Fibroblast of villous mesenchyme (primary cell): ENCODE results near the gene LCLAT1. TPM values are rescaled to one million over a fixed set of nuclear protein-coding genes. Genes with fewer than 3 reads are reported as not detected.

Experiments
- DNase-seq: peaks from one replicate; pipeline ENCODE4 v3.0.0-alpha.2; 2010; ENCODE audit warnings: low read depth
- H3K4me3 ChIP-seq: 2 replicates; pipeline ENCODE4 v1.5.1; 2011; ENCODE audit warnings: low read depth, mild to moderate bottlenecking, low read length
- CTCF ChIP-seq: IDR thresholded peaks from 2 replicates; pipeline ENCODE4 v1.5.1; 2012; ENCODE audit warnings: low read depth, mild to moderate bottlenecking, low read length; ENCODE audit not compliant: insufficient read depth
- total RNA-seq: library from RNA; depleted of rRNA; stranded (reverse); fragments of >200 nt; gene quantifications from 2 replicates; pipeline ENCODE4 v1.2.3, GENCODE V29; 2012

The LCLAT1 gene
- total RNA-seq, 1 donor: 50.1 TPM

DNA sequence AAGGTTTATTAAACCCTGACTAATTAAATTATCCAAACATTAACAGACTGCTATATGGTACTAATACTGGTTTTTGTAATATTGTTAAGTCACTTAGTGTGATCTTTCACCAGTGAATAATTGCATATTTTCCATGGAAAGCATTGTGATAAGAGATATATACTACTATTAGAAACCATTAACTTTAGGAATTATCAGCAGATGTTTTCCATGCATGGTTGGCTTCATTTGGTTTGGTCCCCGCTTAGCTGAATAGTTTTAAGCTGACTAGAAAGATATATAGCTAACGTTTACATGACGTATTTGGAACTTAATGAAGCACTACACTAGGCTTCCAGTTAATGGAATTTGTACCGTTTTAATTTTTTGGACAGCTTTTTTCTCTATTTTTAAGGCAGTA lies 37.9 kb downstream of the LCLAT1 start:
- H3K4me3 ChIP-seq: no peak overlapping the region
- no peak for DNase-seq
- no peak for TF ChIP-seq CTCF

DNA sequence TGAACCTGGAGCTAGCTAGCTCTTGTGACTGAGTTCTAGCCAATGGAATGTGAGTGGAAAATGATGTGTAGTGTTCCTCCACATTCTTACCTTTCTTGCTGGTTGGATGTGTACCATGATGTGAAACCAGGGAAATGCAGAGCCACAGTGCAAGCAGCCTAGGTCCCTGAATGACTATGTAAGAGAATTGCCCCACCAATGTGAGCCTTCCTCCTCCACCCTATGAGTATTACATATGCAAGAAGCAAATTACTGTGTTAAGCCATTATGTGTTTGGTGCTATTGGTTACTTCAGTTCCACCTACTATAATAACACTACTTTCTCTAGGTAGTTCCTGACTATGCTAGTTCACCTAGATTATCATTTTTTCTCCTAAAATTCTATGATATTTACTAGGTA lies 39.6 kb downstream of the LCLAT1 start:
- no peak for TF ChIP-seq CTCF
- no peak for DNase-seq
- no peak overlapping the region for H3K4me3 ChIP-seq

- H3K4me3 ChIP-seq: no peak overlapping the region
- no peak for TF ChIP-seq CTCF
- DNase-seq: no peak
These were observed 40.6 kb downstream of the LCLAT1 start for GRCh38 chr2:30487603-30488002.

GRCh38 chr2:30488012-30488659 lies 41.1 kb downstream of the LCLAT1 start:
- no peak for TF ChIP-seq CTCF
- no peak overlapping the region for H3K4me3 ChIP-seq
- DNase-seq: no peak

DNA sequence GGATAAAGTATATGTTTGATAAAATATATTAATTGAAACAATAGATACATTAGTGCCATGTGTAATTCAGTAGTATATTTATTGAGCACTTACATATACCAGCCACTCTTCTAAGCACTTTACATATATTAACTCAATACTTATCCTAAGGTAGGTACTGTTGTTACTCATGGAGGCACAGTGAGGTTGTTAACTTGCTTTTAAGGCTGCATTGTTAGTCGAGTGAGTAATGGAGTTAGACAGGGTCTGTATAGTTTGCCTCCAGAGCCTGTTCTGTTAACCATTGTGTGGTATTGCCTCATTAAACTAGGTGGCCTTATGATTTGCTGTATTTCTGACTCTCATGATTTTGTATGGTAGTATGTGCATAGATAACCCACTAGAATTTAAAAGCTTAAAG lies 44.2 kb downstream of the LCLAT1 start:
- no peak overlapping the region for H3K4me3 ChIP-seq
- DNase-seq: no peak
- TF ChIP-seq CTCF: no peak

GRCh38 chr2:30492185-30492584 lies 45.1 kb downstream of the LCLAT1 start:
- TF ChIP-seq CTCF: no peak
- DNase-seq: no peak
- no peak overlapping the region for H3K4me3 ChIP-seq

DNA sequence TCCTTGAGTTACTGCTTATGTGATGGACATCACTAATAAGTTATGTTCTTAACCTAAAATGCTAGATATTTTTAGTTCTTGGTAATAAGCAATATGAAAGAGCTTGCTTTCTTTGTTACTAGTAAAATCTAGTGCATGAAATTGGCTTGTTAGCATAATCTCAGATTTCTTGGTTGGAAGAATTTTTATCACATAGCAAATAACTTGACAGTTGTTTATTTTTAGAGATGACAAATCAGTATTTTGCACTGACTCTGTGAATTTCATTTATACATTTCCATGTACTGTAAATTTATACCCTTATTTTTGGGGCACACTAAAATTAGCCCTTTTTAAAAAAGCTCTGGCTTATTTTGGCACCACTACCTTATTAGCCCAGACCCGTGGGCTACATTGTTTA lies 45.6 kb downstream of the LCLAT1 start:
- TF ChIP-seq CTCF: no peak
- H3K4me3 ChIP-seq: no peak overlapping the region
- DNase-seq: no peak
